ENCODE results near the gene TAS1R1. TPM values are rescaled to one million over a fixed set of nuclear protein-coding genes. Genes with fewer than 3 reads are reported as not detected.

TAS1R1 gene
- total and polyA plus RNA-seq, 9 of the 15 experiments (the other 6 are each of a cell fraction or from before 2014, with no cell fraction given): 0.06 TPM; not detected in 8

GRCh38 chr1:6603915-6604558, 48.9 kb downstream of the TAS1R1 start (continued):
- TF ChIP-seq BCLAF1 (IDR thresholded peaks at IDR 0.05; ENCODE audit: borderline replicate concordance in 1 of 2, control insufficient read depth in 1 of 2, low read depth in 2 of 2, low read length in 1 of 2) (no peak), BRCA1 (IDR thresholded peaks at IDR 0.05) (no peak), BRCA1 (CRISPR knock-in tag; IDR thresholded peaks at IDR 0.05) (0 out of 2 replicates have a peak, but pooled peaks have one; percentile 79), KDM2B (CRISPR knock-in tag; IDR thresholded peaks at IDR 0.05) (no peak), KLF10 (CRISPR knock-in tag; IDR thresholded peaks at IDR 0.05) (peak; percentile 29; the same call in 1 of the 2 replicates), MBD1 (CRISPR knock-in tag; IDR thresholded peaks at IDR 0.05) (no peak), ZNF165 (CRISPR knock-in tag; IDR thresholded peaks at IDR 0.05; ENCODE audit: borderline replicate concordance) (no peak), MXD1 (CRISPR knock-in tag; IDR thresholded peaks at IDR 0.05; ENCODE audit: borderline replicate concordance, poor library complexity, severe bottlenecking) (peak; percentile 97), RBM15 (IDR thresholded peaks at IDR 0.05; ENCODE audit: insufficient read depth, low read length) (no peak), HMG20B (CRISPR knock-in tag; IDR thresholded peaks at IDR 0.05) (0 out of 2 replicates have a peak, but pooled peaks have one; percentile 25), ID3 (CRISPR knock-in tag; IDR thresholded peaks at IDR 0.05) (no peak; the same call in 1 of the 2 replicates), ID3 (tag; IDR thresholded peaks at IDR 0.05) (peak; percentile 96), CXXC5 (CRISPR knock-in tag; IDR thresholded peaks at IDR 0.05) (peak; percentile 77), ZNF143 (CRISPR knock-in tag; IDR thresholded peaks at IDR 0.05) (0 out of 2 replicates have a peak, but pooled peaks have one; percentile 30), HDAC6 (IDR thresholded peaks at IDR 0.05; ENCODE audit: low read depth, low read length) (no peak), ELF4 (CRISPR knock-in tag; IDR thresholded peaks at IDR 0.05) (peak; percentile 66; the same call in 1 of the 2 replicates), ZNF140 (CRISPR knock-in tag; IDR thresholded peaks at IDR 0.05) (no peak)
- TF ChIP-seq, protein P1, sequence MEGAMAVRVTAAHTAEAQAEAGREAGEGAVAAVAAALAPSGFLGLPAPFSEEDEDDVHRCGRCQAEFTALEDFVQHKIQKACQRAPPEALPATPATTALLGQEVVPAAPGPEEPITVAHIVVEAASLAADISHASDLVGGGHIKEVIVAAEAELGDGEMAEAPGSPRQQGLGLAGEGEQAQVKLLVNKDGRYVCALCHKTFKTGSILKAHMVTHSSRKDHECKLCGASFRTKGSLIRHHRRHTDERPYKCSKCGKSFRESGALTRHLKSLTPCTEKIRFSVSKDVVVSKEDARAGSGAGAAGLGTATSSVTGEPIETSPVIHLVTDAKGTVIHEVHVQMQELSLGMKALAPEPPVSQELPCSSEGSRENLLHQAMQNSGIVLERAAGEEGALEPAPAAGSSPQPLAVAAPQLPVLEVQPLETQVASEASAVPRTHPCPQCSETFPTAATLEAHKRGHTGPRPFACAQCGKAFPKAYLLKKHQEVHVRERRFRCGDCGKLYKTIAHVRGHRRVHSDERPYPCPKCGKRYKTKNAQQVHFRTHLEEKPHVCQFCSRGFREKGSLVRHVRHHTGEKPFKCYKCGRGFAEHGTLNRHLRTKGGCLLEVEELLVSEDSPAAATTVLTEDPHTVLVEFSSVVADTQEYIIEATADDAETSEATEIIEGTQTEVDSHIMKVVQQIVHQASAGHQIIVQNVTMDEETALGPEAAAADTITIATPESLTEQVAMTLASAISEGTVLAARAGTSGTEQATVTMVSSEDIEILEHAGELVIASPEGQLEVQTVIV (CRISPR knock-in tag; IDR thresholded peaks at IDR 0.05; ENCODE audit: borderline replicate concordance): no peak
